ENCODE results near the gene MPC1. TPM values are rescaled to one million over a fixed set of nuclear protein-coding genes. Genes with fewer than 3 reads are reported as not detected.

MPC1 gene
- total and polyA plus RNA-seq, 2 donors (not counting 3 experiments of a cell fraction or from before 2014, with no cell fraction given): 15.5 to 17.5 TPM

GRCh38 chr6:166410426-166410935, 27.7 kb upstream of the MPC1 start:
- ChIA-PET CTCF (interaction anchor here (1.3 kb wide), 2 partner anchors 10 kb away, joined by 3 read pairs; no protein-coding TSS in a partner anchor), POLR2A (no interaction called here)
- no peak overlapping the region for H3K4me2 ChIP-seq (ENCODE audit: insufficient read depth, low read length)
- H2AFZ ChIP-seq (ENCODE audit: low read depth, low read length): no peak overlapping the region
- TF ChIP-seq MYC (IDR thresholded peaks at IDR 0.05; ENCODE audit: low read depth, low read length): no peak
- TF ChIP-seq JUN (IDR thresholded peaks at IDR 0.05; ENCODE audit: borderline replicate concordance, insufficient read depth, insufficient read length, low read depth): no peak
- TF ChIP-seq MAX (IDR thresholded peaks at IDR 0.05; ENCODE audit: insufficient read depth, insufficient read length): no peak
- no peak for TF ChIP-seq POLR2A (IDR thresholded peaks at IDR 0.05; ENCODE audit: low read depth, low read length)
- no peak for TF ChIP-seq EZH2 (IDR thresholded peaks at IDR 0.05; ENCODE audit: borderline replicate concordance, low read depth, low read length, severe bottlenecking)
- no peak for TF ChIP-seq GATA2 (IDR thresholded peaks at IDR 0.05; ENCODE audit: insufficient read depth, insufficient read length, low read depth, low read length)
- TF ChIP-seq FOS (IDR thresholded peaks at IDR 0.05; ENCODE audit: borderline replicate concordance, insufficient read depth, low read length): no peak
- no peak for TF ChIP-seq CTCF (IDR thresholded peaks at IDR 0.05; ENCODE audit: extremely low read depth in 1 of 2, insufficient read depth in 1 of 2, low read depth in 1 of 2, low read length in 2 of 2)
- no peak for TF ChIP-seq POLR2AphosphoS5 (IDR thresholded peaks at IDR 0.05; ENCODE audit: insufficient read depth, low read depth, low read length)
- FAIRE-seq: no peak
- no peaks in the 10 kb centered on the region for H4K20me1 ChIP-seq (replicated peaks; ENCODE audit: control insufficient read depth, extremely low read depth, insufficient read depth, low read length)
- peaks cover 0 to 33% of the 10 kb centered on the region in 2 experiments for H3K36me3 ChIP-seq (ENCODE audit: control insufficient read depth in 2 of 2, extremely low read depth in 1 of 2, insufficient read depth in 2 of 2, low read length in 2 of 2)
- DNase-seq (ENCODE audit: low read depth, low spot score): no peak
- H3K9ac ChIP-seq (replicated peaks; ENCODE audit: extremely low read depth, insufficient read depth, low read length): no peak overlapping the region
- no peak overlapping the region for H3K27ac ChIP-seq (ENCODE audit: insufficient read depth, low read depth, low read length)
- H3K9me3 ChIP-seq (replicated peaks; ENCODE audit: control insufficient read depth, insufficient read depth, low read length): no peaks in the 10 kb centered on the region
- no peaks in the 10 kb centered on the region for H3K27me3 ChIP-seq (ENCODE audit: control insufficient read depth in 2 of 2, insufficient read depth in 2 of 2, low read length in 2 of 2)
- intact Hi-C loops (cut with micrococcal nuclease) (no loop called here), dilution Hi-C loops (cut with MboI; ENCODE audit: extremely low pct_ligation_motif_present, low sequenced_read_pairs) (no loop called here)
- H3K9me1 ChIP-seq (replicated peaks; ENCODE audit: control insufficient read depth, extremely low read depth, insufficient read depth, low read length): no peaks in the 10 kb centered on the region
- H3K4me1 ChIP-seq (ENCODE audit: control insufficient read depth, extremely low read depth, insufficient read depth, low read length): no peaks in the 10 kb centered on the region
- no TSS peak for BruUV-seq (replicated peaks)
- H3K79me2 ChIP-seq (ENCODE audit: control insufficient read depth, insufficient read depth, low read length): no peaks in the 10 kb centered on the region
- H3K4me3 ChIP-seq (replicated peaks in 1 of 3; ENCODE audit: insufficient read depth in 1 of 3, low read depth in 1 of 3, low read length in 3 of 3): no peak overlapping the region
